ACC112 (cell line): ENCODE measurements around the gene ATE1.

ENCODE experiments used
- H2AFZ ChIP-seq: fragments of 200-600 bp; sonication (generic); one replicate; pipeline ENCODE4 v1.6.0; 2017; ENCODE audit warnings: antibody characterized with exemption, low read length; ENCODE audit not compliant: unreplicated experiment
- H3K27ac ChIP-seq: fragments of 200-600 bp; sonication (generic); 2 replicates; pipeline ENCODE4 v1.5.1; 2014; ENCODE audit warnings: low read depth, mild to moderate bottlenecking, antibody characterized with exemption, low read length, moderate library complexity
- H3K27me3 ChIP-seq: fragments of 200-600 bp; sonication (generic); 2 replicates; pipeline ENCODE4 v1.6.1; 2014; ENCODE audit warnings: mild to moderate bottlenecking, antibody characterized with exemption, low read length, moderate library complexity, mixed read lengths; ENCODE audit not compliant: insufficient read depth
- H3K36me3 ChIP-seq: fragments of 200-600 bp; sonication (generic); 2 replicates; pipeline ENCODE4 v1.6.1; 2016; ENCODE audit warnings: mild to moderate bottlenecking, antibody characterized with exemption, low read length, moderate library complexity, mixed read lengths; ENCODE audit not compliant: insufficient read depth
- H3K4me1 ChIP-seq: fragments of 200-600 bp; sonication (generic); one replicate; pipeline ENCODE4 v1.6.1; 2016; ENCODE audit warnings: low read length, mixed read lengths; ENCODE audit not compliant: insufficient read depth, unreplicated experiment, control insufficient read depth
- H3K4me3 ChIP-seq: fragments of 200-600 bp; sonication (generic); 2 replicates; pipeline ENCODE4 v1.5.1; 2014; ENCODE audit warnings: mild to moderate bottlenecking, low read depth, low read length
- H3K79me2 ChIP-seq: fragments of 200-600 bp; sonication (generic); one replicate; pipeline ENCODE4 v1.6.0; 2016; ENCODE audit warnings: low read length; ENCODE audit not compliant: control insufficient read depth, unreplicated experiment, insufficient read depth

The ATE1 gene

GRCh38 chr10:121819049-121819448 lies 108.8 kb downstream of the ATE1 start:
- H3K4me3 ChIP-seq = no peak overlapping the region
- H3K4me1 ChIP-seq = no peaks in the 10 kb centered on the region
- no peaks in the 10 kb centered on the region for H3K27me3 ChIP-seq
- H3K27ac ChIP-seq = no peak overlapping the region
- no peak overlapping the region for H2AFZ ChIP-seq
- no peaks in the 10 kb centered on the region for H3K36me3 ChIP-seq
- H3K79me2 ChIP-seq = no peaks in the 10 kb centered on the region

- Histone ChIP-seq H3K36me3 (no peaks in the 10 kb centered on the region), H3K4me3 (no peak overlapping the region), H3K4me1 (peaks cover under 1% of the 10 kb centered on the region), H2AFZ (no peak overlapping the region), H3K79me2 (no peaks in the 10 kb centered on the region), H3K27ac (no peak overlapping the region), H3K27me3 (no peaks in the 10 kb centered on the region)
Observed at GRCh38 chr10:121818599-121818998, 109.2 kb downstream of the ATE1 start.

- Histone ChIP-seq H3K27ac (no peak overlapping the region), H3K36me3 (no peaks in the 10 kb centered on the region), H3K4me3 (no peak overlapping the region), H3K79me2 (no peaks in the 10 kb centered on the region), H3K4me1 (peaks cover 9% of the 10 kb centered on the region), H3K27me3 (no peaks in the 10 kb centered on the region), H2AFZ (no peak overlapping the region)
Observed at GRCh38 chr10:121816197-121816596, 111.6 kb downstream of the ATE1 start.

DNA sequence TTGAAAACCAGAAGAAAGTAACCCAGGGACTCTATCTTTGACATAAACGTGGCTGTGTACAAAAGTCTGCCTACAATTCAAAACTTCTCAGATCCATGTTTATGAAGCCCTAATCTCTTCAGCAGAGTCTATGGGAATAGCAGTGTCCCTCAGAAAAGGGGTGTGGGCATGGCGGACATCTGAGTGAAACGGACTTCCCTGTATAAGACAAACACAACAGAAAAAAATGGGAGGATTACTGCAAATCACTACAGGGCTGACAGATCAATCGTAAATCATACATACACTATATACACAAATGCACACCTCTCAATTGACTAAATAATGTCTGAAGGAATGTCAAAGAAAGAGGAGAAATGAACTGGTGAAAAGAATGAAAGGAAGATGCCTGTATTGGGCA lies 114.0 kb downstream of the ATE1 start:
- Histone ChIP-seq H2AFZ (no peak overlapping the region), H3K27ac (no peak overlapping the region), H3K79me2 (no peaks in the 10 kb centered on the region)

DNA sequence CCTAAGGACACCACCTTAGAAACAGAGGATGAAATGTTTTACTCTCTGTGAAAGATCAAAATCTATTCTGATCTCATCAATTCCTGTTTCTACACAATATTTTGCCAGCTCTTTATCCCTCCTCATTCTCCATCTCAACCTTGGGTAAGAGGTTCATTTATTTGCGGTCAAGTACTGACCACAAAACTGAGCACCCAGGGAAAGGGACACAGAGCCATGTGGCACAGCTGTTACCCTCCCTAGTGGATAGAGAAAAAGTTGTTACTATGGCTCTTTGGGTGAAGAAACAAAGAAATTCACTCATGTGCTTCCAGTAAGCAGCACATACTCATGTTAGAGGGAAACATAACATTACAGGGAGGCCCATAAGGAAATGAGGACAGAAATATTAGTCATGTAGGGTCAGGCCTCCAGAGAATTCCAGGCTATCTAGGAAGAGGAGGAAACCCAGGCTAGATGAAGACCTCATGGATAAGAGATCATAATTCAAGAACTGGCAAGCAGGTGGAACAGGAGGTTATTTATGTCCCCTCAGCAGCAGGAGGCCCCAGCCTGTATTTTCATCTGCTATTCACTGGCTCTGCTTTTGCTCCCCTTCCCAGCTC lies 114.5 kb downstream of the ATE1 start:
- no peak overlapping the region for H3K27ac ChIP-seq
- no peaks in the 10 kb centered on the region for H3K36me3 ChIP-seq
- H3K4me1 ChIP-seq = peaks cover 9% of the 10 kb centered on the region
- H3K4me3 ChIP-seq = no peak overlapping the region
- no peaks in the 10 kb centered on the region for H3K79me2 ChIP-seq
- no peaks in the 10 kb centered on the region for H3K27me3 ChIP-seq
- H2AFZ ChIP-seq = no peak overlapping the region

More for the DNA sequence above, 114.0 kb downstream of the ATE1 start:
- no peaks in the 10 kb centered on the region for H3K36me3 ChIP-seq
- H3K27me3 ChIP-seq = no peaks in the 10 kb centered on the region
- peaks cover 9% of the 10 kb centered on the region for H3K4me1 ChIP-seq
- H3K4me3 ChIP-seq = no peak overlapping the region

- H3K79me2 ChIP-seq = no peaks in the 10 kb centered on the region
- no peaks in the 10 kb centered on the region for H3K36me3 ChIP-seq
Observed at GRCh38 chr10:121812031-121812430, 115.8 kb downstream of the ATE1 start.

GRCh38 chr10:121811386-121811785 lies 116.4 kb downstream of the ATE1 start:
- no peaks in the 10 kb centered on the region for H3K79me2 ChIP-seq
- H2AFZ ChIP-seq = no peak overlapping the region
- H3K4me3 ChIP-seq = no peak overlapping the region
- H3K4me1 ChIP-seq = peaks cover 9% of the 10 kb centered on the region
- H3K27ac ChIP-seq = no peak overlapping the region
- H3K36me3 ChIP-seq = no peaks in the 10 kb centered on the region
- no peaks in the 10 kb centered on the region for H3K27me3 ChIP-seq

More at GRCh38 chr10:121812031-121812430, 115.8 kb downstream of the ATE1 start:
- no peak overlapping the region for H3K4me3 ChIP-seq
- no peaks in the 10 kb centered on the region for H3K27me3 ChIP-seq
- no peak overlapping the region for H3K27ac ChIP-seq
- H2AFZ ChIP-seq = no peak overlapping the region
- H3K4me1 ChIP-seq = peaks cover 9% of the 10 kb centered on the region

DNA sequence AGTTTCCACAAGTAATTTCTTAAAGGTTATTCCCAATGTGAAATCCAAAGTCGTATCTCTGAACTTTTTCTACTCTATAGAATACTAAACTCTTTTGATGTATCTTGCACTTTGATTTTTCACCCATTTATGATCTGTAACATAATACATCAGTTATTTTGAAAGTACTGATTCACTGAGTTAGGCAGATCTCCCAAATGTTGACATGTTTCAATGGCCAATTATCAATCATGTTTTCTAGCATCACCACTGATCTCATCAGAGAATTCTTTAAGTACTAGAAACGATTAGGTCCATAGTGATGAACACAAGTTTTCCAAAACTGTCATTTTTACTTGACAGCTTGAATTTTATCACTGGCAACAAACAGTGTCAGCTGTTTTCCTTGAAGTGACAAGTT lies 119.0 kb downstream of the ATE1 start:
- Histone ChIP-seq H3K27me3 (no peaks in the 10 kb centered on the region), H3K4me3 (no peak overlapping the region), H3K4me1 (peaks cover 13% of the 10 kb centered on the region), H2AFZ (no peak overlapping the region), H3K36me3 (no peaks in the 10 kb centered on the region), H3K79me2 (no peaks in the 10 kb centered on the region), H3K27ac (no peak overlapping the region)

DNA sequence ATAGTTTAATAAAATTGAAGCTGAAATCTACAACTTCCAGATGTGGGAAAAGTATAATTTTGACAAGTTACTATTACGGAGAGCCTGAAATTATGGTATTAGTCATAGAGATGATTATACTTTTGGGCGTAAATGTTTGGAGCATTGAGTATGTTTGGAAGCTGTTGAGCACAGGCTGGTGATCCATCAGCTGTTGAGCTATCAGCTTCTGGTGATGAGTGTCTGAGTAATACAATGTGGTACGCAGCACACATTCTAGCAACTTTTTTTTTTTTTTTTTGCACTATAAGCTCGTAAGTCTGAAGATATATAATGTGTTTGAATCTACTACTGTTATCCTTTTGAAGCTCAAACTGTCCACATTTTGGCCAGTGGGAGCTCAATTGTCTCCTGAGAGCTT lies 123.4 kb downstream of the ATE1 start:
- no peaks in the 10 kb centered on the region for H3K79me2 ChIP-seq
- H3K4me1 ChIP-seq = peaks cover 4% of the 10 kb centered on the region
- no peak overlapping the region for H3K27ac ChIP-seq
- no peaks in the 10 kb centered on the region for H3K36me3 ChIP-seq
- H3K27me3 ChIP-seq = no peaks in the 10 kb centered on the region
- H2AFZ ChIP-seq = no peak overlapping the region
- no peak overlapping the region for H3K4me3 ChIP-seq

DNA sequence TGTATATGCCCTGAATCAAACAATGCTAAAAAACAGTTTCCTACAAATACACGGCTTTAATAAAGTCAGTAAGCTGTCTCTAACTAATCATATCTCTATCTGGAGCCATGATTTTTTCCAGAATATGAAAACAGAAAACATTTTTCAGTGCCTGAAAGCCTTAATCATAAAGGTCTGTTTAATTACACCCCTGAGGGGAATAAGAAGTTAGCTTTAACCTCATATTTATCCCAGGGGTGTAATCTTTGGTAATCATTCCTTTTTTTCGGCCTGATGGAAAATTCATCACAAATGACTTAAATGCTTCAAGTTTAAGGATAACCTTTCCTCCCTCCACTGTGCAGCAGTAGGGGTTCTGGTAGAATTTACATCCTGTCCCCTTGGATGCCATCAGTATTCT lies 124.2 kb downstream of the ATE1 start:
- H3K36me3 ChIP-seq = no peaks in the 10 kb centered on the region
- no peak overlapping the region for H3K27ac ChIP-seq
- H2AFZ ChIP-seq = no peak overlapping the region
- H3K4me1 ChIP-seq = peaks cover 4% of the 10 kb centered on the region
- H3K4me3 ChIP-seq = no peak overlapping the region
- H3K79me2 ChIP-seq = no peaks in the 10 kb centered on the region
- no peaks in the 10 kb centered on the region for H3K27me3 ChIP-seq

GRCh38 chr10:121800831-121801230 lies 127.0 kb downstream of the ATE1 start:
- Histone ChIP-seq H3K4me1 (peaks cover 4% of the 10 kb centered on the region), H2AFZ (no peak overlapping the region), H3K4me3 (no peak overlapping the region), H3K27me3 (no peaks in the 10 kb centered on the region), H3K79me2 (no peaks in the 10 kb centered on the region), H3K36me3 (no peaks in the 10 kb centered on the region), H3K27ac (no peak overlapping the region)
